GM12878 (cell line): ENCODE measurements around the gene VMO1. TPM values are rescaled to one million over a fixed set of nuclear protein-coding genes. Genes with fewer than 3 reads are reported as not detected.

Experiments
- BCLAF1 ChIP-seq: fragments of 450-650 bp; IDR thresholded peaks from 2 replicates; pipeline ENCODE4 v1.6.1; 2017; ENCODE audit warnings: antibody characterized with exemption, mild to moderate bottlenecking, moderate library complexity
- CBX5 ChIP-seq: sonication (generic); IDR thresholded peaks from 2 replicates; pipeline ENCODE4 v1.6.1; 2016; ENCODE audit warnings: low read depth, moderate library complexity, mild to moderate bottlenecking, inconsistent platforms
- MEF2B ChIP-seq: fragments of 450-650 bp; IDR thresholded peaks from 2 replicates; pipeline ENCODE4 v1.6.1; 2018; ENCODE audit warnings: mild to moderate bottlenecking, moderate library complexity; ENCODE audit not compliant: partially characterized antibody, poor library complexity, severe bottlenecking
- MLLT1 ChIP-seq: fragments of 450-650 bp; IDR thresholded peaks from 2 replicates; pipeline ENCODE4 v1.6.1; 2016; ENCODE audit warnings: mild to moderate bottlenecking
- MXI1 ChIP-seq: fragments of 150-350 bp; IDR thresholded peaks from 2 replicates; pipeline ENCODE4 v1.6.1; 2011; ENCODE audit warnings: low read depth, mild to moderate bottlenecking, inconsistent platforms, low read length, improper control_type of control experiment
- STAT3 ChIP-seq: IDR thresholded peaks from 2 replicates; pipeline ENCODE4 v1.6.1; 2011; ENCODE audit warnings: low read depth, low read length, improper control_type of control experiment
- ZNF687 ChIP-seq: fragments of 450-650 bp; IDR thresholded peaks from 2 replicates; pipeline ENCODE4 v1.6.1; 2017; ENCODE audit warnings: mild to moderate bottlenecking, moderate library complexity
- polyA plus RNA-seq, 11 experiments: library from polyadenylated mRNA; depleted of rRNA in 4 of 11; unstranded in 6 of 11; stranded (reverse) in 5 of 11; fragments of >200 nt; fragmentation: Nextera tagmentation in 4 of 11; fragmentation: Illumina TruSeq in 1 of 11; extraction: Ambion mirVana in 4 of 11; extraction: Trizol in 1 of 11; gene quantifications; 1 replicate in 1 of 11; 2 replicates in 10 of 11; pipeline versions ENCODE4 v1.2.1 to v1.2.3, GENCODE V29; 2011 to 2016; ENCODE audit warnings: inconsistent platforms in 2 of 11, missing spikeins in 2 of 11, low read depth in 1 of 11
- total RNA-seq, 4 experiments: library from RNA; depleted of rRNA in 3 of 4; stranded (reverse); fragments of >200 nt in 3 of 4; fragmentation: Illumina TruSeq in 1 of 4; extraction: Trizol in 1 of 4; gene quantifications; 2 replicates each; pipeline versions ENCODE4 v1.2.1 to v1.2.3, GENCODE V29; 2013 to 2021
- TF ChIP-seq, protein P1 (sequence below): IDR thresholded peaks from 2 replicates; pipeline ENCODE4 v1.6.1; 2012; ENCODE audit warnings: low read depth, low read length, improper control_type of control experiment

VMO1 gene
- total and polyA plus RNA-seq, 10 of the 15 experiments (the other 5 are each of a cell fraction or from before 2014, with no cell fraction given), result 0.27 to 0.54 (median 0.31) TPM; not detected in 7

DNA sequence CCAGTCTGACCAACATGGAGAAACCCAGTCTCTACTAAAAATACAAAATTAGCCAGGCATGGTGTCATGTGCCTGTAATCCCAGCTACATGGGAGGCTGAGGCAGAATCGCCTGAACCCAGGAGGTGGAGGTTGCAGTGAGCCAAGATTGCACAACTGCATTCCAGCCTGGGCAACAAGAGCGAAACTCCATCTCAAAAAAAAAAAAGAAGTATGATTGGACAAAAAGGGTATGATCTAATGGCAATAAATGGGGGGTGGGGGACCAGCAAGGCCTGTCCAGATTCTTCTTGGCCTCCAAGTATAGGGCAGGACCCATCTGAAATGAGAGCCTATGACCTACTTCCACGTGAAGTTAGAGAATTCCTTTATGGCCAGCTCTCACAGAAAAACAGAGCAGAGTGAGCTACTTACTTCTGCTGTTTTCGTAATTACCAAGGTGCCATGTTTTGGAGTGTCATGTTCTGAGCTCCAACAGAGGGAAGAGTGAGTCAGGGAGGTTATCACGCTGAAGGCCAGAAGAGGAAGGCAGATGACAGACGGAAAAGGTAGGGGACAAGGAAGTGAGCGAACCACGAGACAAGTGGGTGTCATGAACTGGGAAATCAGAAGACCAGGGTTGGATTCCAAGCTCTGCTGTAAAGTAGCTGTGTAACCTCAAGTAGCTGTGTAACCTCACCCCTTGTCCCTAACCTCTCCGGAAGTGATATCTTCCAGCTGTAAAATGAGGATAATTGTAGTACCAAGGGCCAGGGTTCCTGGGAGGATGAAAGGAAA is 50.1 kb downstream of the VMO1 start (continued):
- TF ChIP-seq MLLT1 (no peak), MXI1 (no peak), BCLAF1 (no peak), STAT3 (no peak), CBX5 (no peak), MEF2B (no peak), ZNF687 (no peak)
- TF ChIP-seq, protein P1, sequence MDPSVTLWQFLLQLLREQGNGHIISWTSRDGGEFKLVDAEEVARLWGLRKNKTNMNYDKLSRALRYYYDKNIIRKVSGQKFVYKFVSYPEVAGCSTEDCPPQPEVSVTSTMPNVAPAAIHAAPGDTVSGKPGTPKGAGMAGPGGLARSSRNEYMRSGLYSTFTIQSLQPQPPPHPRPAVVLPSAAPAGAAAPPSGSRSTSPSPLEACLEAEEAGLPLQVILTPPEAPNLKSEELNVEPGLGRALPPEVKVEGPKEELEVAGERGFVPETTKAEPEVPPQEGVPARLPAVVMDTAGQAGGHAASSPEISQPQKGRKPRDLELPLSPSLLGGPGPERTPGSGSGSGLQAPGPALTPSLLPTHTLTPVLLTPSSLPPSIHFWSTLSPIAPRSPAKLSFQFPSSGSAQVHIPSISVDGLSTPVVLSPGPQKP, result no peak

Other genes starting within 250 kb of the VMO1 start
Only the 7 nearest of the 26 such genes appear.
- gene ZMYND15, start 46.5 kb downstream of the VMO1 start, total RNA-seq (2014; rRNA removed), result not detected in 2 replicates
- 0.04 and 0.05 TPM in 2 replicates for gene ZMYND15, start 46.5 kb downstream of the VMO1 start, total RNA-seq (2014; rRNA removed; fragmentation: Illumina TruSeq; extraction: Trizol)
- gene ZMYND15, start 46.5 kb downstream of the VMO1 start, total RNA-seq (2021), result 0.08 and 0.11 TPM in 2 replicates
- gene ZMYND15, start 46.5 kb downstream of the VMO1 start, polyA plus RNA-seq (2011; rRNA removed), result 0.04 TPM in 1 of 2 replicates, not detected in the other
- gene ZMYND15, start 46.5 kb downstream of the VMO1 start, polyA plus RNA-seq (2014; fragmentation: Illumina TruSeq; extraction: Trizol), result 0.03 TPM in 1 of 2 replicates, not detected in the other
- gene ZMYND15, start 46.5 kb downstream of the VMO1 start, polyA plus RNA-seq (2014; fragmentation: Nextera tagmentation; extraction: Ambion mirVana), result not detected
- gene ZMYND15, start 46.5 kb downstream of the VMO1 start, polyA plus RNA-seq (2014; rRNA removed), result 0.17 and 0.19 TPM in 2 replicates
- gene ZMYND15, start 46.5 kb downstream of the VMO1 start, polyA plus RNA-seq (2016; fragmentation: Nextera tagmentation; extraction: Ambion mirVana), result under 1 TPM in 1 of 2 experiments, not detected in 1; 0.07 TPM
- gene CXCL16, start 46.4 kb downstream of the VMO1 start, total RNA-seq (2014; rRNA removed), result 0.62 and 0.71 TPM in 2 replicates
- gene CXCL16, start 46.4 kb downstream of the VMO1 start, total RNA-seq (2014; rRNA removed; fragmentation: Illumina TruSeq; extraction: Trizol), result 0.67 and 0.74 TPM in 2 replicates
- 1.4 and 2.1 TPM in 2 replicates for gene CXCL16, start 46.4 kb downstream of the VMO1 start, total RNA-seq (2021)
- gene CXCL16, start 46.4 kb downstream of the VMO1 start, polyA plus RNA-seq (2011; rRNA removed), result 0.68 and 0.84 TPM in 2 replicates
- gene CXCL16, start 46.4 kb downstream of the VMO1 start, polyA plus RNA-seq (2014; fragmentation: Illumina TruSeq; extraction: Trizol), result 1.7 and 2.2 TPM in 2 replicates
- gene CXCL16, start 46.4 kb downstream of the VMO1 start, polyA plus RNA-seq (2014; fragmentation: Nextera tagmentation; extraction: Ambion mirVana), result under 1 TPM; 0.26 to 0.35 TPM
- gene CXCL16, start 46.4 kb downstream of the VMO1 start, polyA plus RNA-seq (2014; rRNA removed), result 0.89 and 1.9 TPM in 2 replicates
- under 1 TPM; 0.15 to 0.35 TPM for gene CXCL16, start 46.4 kb downstream of the VMO1 start, polyA plus RNA-seq (2016; fragmentation: Nextera tagmentation; extraction: Ambion mirVana)
- 0.40 TPM in 1 of 2 replicates, not detected in the other for gene TM4SF5, start 14.5 kb downstream of the VMO1 start, total RNA-seq (2014; rRNA removed)
- not detected in 2 replicates for gene TM4SF5, start 14.5 kb downstream of the VMO1 start, total RNA-seq (2014; rRNA removed; fragmentation: Illumina TruSeq; extraction: Trizol)
- gene TM4SF5, start 14.5 kb downstream of the VMO1 start, total RNA-seq (2021), result not detected in 2 replicates
- not detected in 2 replicates for gene TM4SF5, start 14.5 kb downstream of the VMO1 start, polyA plus RNA-seq (2011; rRNA removed)
- gene TM4SF5, start 14.5 kb downstream of the VMO1 start, polyA plus RNA-seq (2014; fragmentation: Illumina TruSeq; extraction: Trizol), result not detected in 2 replicates
- gene TM4SF5, start 14.5 kb downstream of the VMO1 start, polyA plus RNA-seq (2014; fragmentation: Nextera tagmentation; extraction: Ambion mirVana), result not detected
- gene TM4SF5, start 14.5 kb downstream of the VMO1 start, polyA plus RNA-seq (2014; rRNA removed), result not detected in 2 replicates
- gene TM4SF5, start 14.5 kb downstream of the VMO1 start, polyA plus RNA-seq (2016; fragmentation: Nextera tagmentation; extraction: Ambion mirVana), result not detected
- gene GLTPD2, start 2.6 kb upstream of the VMO1 start, total RNA-seq (2014; rRNA removed), result 0.34 TPM in 1 of 2 replicates, not detected in the other
- gene GLTPD2, start 2.6 kb upstream of the VMO1 start, total RNA-seq (2014; rRNA removed; fragmentation: Illumina TruSeq; extraction: Trizol), result not detected in 2 replicates
- gene GLTPD2, start 2.6 kb upstream of the VMO1 start, total RNA-seq (2021), result not detected in 2 replicates
- not detected in 2 replicates for gene GLTPD2, start 2.6 kb upstream of the VMO1 start, polyA plus RNA-seq (2011; rRNA removed)
- gene GLTPD2, start 2.6 kb upstream of the VMO1 start, polyA plus RNA-seq (2014; fragmentation: Illumina TruSeq; extraction: Trizol), result not detected in 2 replicates
- not detected for gene GLTPD2, start 2.6 kb upstream of the VMO1 start, polyA plus RNA-seq (2014; fragmentation: Nextera tagmentation; extraction: Ambion mirVana)
- gene GLTPD2, start 2.6 kb upstream of the VMO1 start, polyA plus RNA-seq (2014; rRNA removed), result not detected in 2 replicates
- under 1 TPM in 1 of 2 experiments, not detected in 1; 0.16 TPM for gene GLTPD2, start 2.6 kb upstream of the VMO1 start, polyA plus RNA-seq (2016; fragmentation: Nextera tagmentation; extraction: Ambion mirVana)
- gene PSMB6, start 9.8 kb upstream of the VMO1 start, total RNA-seq (2014; rRNA removed), result 239 and 246 TPM in 2 replicates
- 171 and 182 TPM in 2 replicates for gene PSMB6, start 9.8 kb upstream of the VMO1 start, total RNA-seq (2014; rRNA removed; fragmentation: Illumina TruSeq; extraction: Trizol)
- gene PSMB6, start 9.8 kb upstream of the VMO1 start, total RNA-seq (2021), result 144 and 150 TPM in 2 replicates
- gene PSMB6, start 9.8 kb upstream of the VMO1 start, polyA plus RNA-seq (2011; rRNA removed), result 115 and 191 TPM in 2 replicates
- 143 and 207 TPM in 2 replicates for gene PSMB6, start 9.8 kb upstream of the VMO1 start, polyA plus RNA-seq (2014; fragmentation: Illumina TruSeq; extraction: Trizol)
- 100 to 1,000 TPM; 357 to 546 TPM for gene PSMB6, start 9.8 kb upstream of the VMO1 start, polyA plus RNA-seq (2014; fragmentation: Nextera tagmentation; extraction: Ambion mirVana)
- 225 and 288 TPM in 2 replicates for gene PSMB6, start 9.8 kb upstream of the VMO1 start, polyA plus RNA-seq (2014; rRNA removed)
- gene PSMB6, start 9.8 kb upstream of the VMO1 start, polyA plus RNA-seq (2016; fragmentation: Nextera tagmentation; extraction: Ambion mirVana), result 100 to 1,000 TPM; 361 to 392 TPM
- gene PLD2, start 20.8 kb upstream of the VMO1 start, total RNA-seq (2014; rRNA removed), result 9.4 and 12.2 TPM in 2 replicates
- 7.3 and 8.1 TPM in 2 replicates for gene PLD2, start 20.8 kb upstream of the VMO1 start, total RNA-seq (2014; rRNA removed; fragmentation: Illumina TruSeq; extraction: Trizol)
- gene PLD2, start 20.8 kb upstream of the VMO1 start, total RNA-seq (2021), result 12.9 and 15.2 TPM in 2 replicates
- gene PLD2, start 20.8 kb upstream of the VMO1 start, polyA plus RNA-seq (2011; rRNA removed), result 4.4 and 7.7 TPM in 2 replicates
- 5.1 and 6.8 TPM in 2 replicates for gene PLD2, start 20.8 kb upstream of the VMO1 start, polyA plus RNA-seq (2014; fragmentation: Illumina TruSeq; extraction: Trizol)
- gene PLD2, start 20.8 kb upstream of the VMO1 start, polyA plus RNA-seq (2014; fragmentation: Nextera tagmentation; extraction: Ambion mirVana), result under 1 TPM; 0.71 to 0.73 TPM
- gene PLD2, start 20.8 kb upstream of the VMO1 start, polyA plus RNA-seq (2014; rRNA removed), result 13.9 and 16.5 TPM in 2 replicates
- 1 to 10 TPM; 4.8 to 5.3 TPM for gene PLD2, start 20.8 kb upstream of the VMO1 start, polyA plus RNA-seq (2016; fragmentation: Nextera tagmentation; extraction: Ambion mirVana)
- gene MINK1, start 47.0 kb upstream of the VMO1 start, total RNA-seq (2014; rRNA removed), result 13.0 and 15.8 TPM in 2 replicates
- 11.7 and 12.0 TPM in 2 replicates for gene MINK1, start 47.0 kb upstream of the VMO1 start, total RNA-seq (2014; rRNA removed; fragmentation: Illumina TruSeq; extraction: Trizol)
- gene MINK1, start 47.0 kb upstream of the VMO1 start, total RNA-seq (2021), result 48.5 and 55.6 TPM in 2 replicates
- 15.2 and 31.2 TPM in 2 replicates for gene MINK1, start 47.0 kb upstream of the VMO1 start, polyA plus RNA-seq (2011; rRNA removed)
- 19.8 and 22.4 TPM in 2 replicates for gene MINK1, start 47.0 kb upstream of the VMO1 start, polyA plus RNA-seq (2014; fragmentation: Illumina TruSeq; extraction: Trizol)
- gene MINK1, start 47.0 kb upstream of the VMO1 start, polyA plus RNA-seq (2014; fragmentation: Nextera tagmentation; extraction: Ambion mirVana), result under 1 TPM; 0.08 to 0.20 TPM
- 31.6 and 38.1 TPM in 2 replicates for gene MINK1, start 47.0 kb upstream of the VMO1 start, polyA plus RNA-seq (2014; rRNA removed)
- 10 to 100 TPM; 13.9 to 14.3 TPM for gene MINK1, start 47.0 kb upstream of the VMO1 start, polyA plus RNA-seq (2016; fragmentation: Nextera tagmentation; extraction: Ambion mirVana)